Kidney capillary endothelial cell (primary cell): ENCODE data around the gene SDHAF2.
"Not testable (repeated sequence)": the region's sequence is repeated elsewhere in the genome, so short reads cannot be mapped to it uniquely, and the experiment has no call there.

ENCODE experiments used
- DNase-seq: peaks from one replicate; pipeline ENCODE4 v3.0.0-alpha.2; 2018; ENCODE audit warnings: low spot score

Gene SDHAF2

DNA sequence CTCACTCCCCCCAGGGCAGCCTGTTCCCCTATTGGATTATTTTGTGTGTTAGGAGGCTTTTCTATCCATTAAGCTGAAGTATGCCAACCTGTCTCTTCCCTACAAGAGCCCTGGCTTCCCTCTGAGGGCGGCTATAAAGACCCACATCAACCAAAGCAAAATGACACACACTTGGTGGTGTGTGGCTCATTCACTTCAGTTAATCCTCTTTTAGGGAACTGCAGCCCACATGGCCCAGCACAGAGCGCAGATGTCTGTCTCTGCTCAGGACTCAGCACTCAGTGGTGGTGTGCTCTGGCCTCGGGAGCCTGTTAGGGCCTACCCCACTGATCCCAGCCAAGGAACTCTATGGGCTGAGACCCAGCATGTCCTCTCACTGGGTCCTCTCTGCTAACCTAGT lies 46.4 kb downstream of the SDHAF2 start:
- no peak for DNase-seq

DNA sequence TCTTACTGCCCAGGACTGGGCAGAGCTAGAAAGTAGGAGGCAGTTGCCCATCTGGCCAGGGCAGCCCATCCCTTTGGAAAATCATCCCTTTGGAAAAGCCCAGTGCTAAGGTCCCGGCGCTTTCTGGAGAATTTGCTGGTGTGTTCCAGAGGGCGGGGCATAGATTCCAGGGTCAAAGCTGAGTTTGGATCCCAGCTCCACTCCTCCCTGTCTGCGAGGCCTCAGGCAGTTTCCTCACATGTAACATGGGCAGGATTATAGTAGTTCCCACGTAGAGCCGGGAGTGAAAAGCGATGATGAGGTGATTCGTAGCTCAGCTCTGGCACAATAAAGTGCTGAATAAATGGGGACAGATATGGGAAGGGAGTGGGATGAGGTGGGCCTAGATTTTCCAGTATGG lies 47.2 kb downstream of the SDHAF2 start:
- DNase-seq = no peak

DNA sequence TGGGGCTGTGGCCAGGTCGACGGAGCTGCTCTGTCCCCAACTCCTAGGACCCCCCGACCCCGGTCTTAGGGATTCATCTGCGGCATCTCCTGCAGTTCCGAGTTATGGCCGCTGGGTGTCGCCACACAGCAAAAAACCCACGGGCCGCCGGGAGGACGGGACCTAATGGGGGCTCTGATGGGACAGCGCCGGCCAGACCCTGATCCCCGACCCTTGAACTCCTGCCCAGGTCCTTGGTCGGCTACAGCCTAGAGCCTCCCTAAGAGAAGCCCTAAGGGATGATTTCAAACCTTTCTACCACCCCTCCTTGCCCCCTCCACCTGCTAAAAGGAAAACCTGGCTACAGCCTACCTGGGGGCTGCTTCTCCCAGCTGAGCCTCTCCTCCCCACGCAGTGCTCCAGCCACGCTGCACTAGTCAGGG lies 47.8 kb downstream of the SDHAF2 start:
- no peak for DNase-seq

DNA sequence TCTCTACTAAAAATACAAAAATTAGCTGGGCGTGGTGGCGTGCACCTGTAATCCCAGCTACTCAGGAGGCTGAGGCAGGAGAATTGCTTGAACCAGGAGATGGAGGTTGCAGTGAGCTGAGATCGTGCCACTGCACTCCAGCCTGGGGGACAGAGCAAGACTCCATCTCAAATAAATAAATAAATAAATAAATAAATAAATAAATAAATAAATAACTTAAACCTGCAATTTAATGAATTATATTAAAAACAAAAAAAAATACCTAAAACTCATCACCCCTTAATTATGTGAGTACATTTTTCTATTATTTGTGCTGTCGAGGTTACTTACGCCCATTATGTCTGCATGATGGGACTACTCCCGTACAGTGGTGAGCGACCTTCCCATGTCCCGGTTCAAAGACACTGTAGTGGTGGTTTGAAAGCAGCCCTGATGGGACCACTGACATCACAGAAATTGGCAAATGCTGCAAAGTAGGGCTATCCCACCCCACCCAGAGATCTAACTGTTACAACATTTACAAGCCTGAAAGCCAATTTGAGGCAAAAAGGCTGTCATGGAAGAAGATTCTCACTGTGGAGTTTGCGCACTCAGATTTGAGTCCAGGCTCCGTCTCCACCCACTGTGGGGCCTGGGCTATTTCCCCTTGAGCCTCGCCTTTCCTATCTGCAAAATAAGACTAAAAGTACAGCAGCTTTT lies 49.6 kb downstream of the SDHAF2 start:
- not testable (repeated sequence) for DNase-seq

DNA sequence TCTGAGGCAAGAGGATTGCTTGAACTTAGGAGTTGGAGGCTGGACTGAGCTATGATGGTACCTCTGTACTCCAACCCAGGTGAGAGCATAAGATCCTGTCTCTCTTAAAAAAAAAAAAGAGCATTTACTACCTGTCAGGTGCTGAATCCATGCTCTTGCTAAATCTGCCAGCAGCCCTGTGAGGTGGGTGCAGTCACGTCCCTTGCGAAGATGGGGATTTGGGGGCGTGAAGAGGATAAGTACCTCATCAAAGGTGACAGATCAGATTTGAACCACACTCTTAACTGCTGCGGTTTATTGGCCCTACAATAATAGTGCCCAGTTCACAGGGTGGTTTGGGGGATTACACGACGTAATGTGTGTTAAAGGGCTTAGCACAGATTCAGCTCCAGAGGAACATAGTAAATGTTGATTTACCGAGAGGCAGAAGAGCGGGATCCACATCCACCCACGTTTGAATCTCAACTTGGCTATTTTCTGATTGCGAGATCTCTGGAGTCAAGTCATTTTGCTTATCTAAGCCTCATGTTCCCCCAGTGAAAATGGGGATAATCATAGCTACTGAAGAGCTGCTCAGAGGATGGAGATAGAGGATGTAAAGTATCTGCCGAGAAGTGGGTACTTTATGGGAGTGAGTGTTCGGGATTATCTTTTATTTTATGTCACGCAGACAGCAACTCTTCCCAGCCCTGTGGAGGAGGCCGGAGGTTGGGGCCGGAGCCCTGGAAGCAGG lies 50.5 kb downstream of the SDHAF2 start:
- DNase-seq = no peak

DNA sequence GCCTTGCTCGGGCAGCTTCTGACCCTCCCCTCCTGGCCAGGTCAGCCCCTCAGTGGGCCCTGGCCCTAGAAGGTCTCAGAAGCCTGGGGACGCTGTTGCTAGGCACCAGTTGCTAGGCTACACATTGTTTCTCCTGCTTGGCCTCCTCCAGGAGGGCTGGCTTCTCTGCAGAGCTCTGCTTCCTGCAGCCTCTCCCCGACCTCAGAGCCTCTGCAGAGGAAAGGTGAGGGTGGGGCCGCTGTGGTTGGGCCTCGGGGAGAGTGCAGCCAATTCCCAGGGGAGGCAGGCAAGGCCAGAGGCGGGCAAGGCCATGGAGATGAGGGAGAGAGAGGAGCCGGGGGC lies 51.0 kb downstream of the SDHAF2 start:
- DNase-seq = no peak

DNA sequence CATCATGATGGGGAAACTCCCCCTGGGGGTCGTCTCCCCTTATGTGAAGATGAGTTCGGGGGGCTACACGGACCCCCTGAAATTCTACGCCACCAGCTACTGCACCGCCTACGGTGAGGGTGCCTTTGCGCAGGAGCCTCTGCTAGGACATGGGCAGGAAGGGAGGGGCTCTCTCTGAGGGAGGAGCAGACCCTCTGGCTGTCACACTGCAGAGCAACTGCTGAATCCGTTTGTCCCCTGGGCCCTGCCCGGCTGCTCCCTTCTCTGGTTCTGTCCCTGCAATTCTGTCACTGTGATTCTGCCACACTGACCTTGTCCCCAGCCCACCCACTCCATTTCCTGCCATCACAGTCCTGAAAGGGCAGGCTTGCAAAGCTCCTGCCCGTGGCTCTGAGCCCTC lies 51.9 kb downstream of the SDHAF2 start:
- no peak for DNase-seq

DNA sequence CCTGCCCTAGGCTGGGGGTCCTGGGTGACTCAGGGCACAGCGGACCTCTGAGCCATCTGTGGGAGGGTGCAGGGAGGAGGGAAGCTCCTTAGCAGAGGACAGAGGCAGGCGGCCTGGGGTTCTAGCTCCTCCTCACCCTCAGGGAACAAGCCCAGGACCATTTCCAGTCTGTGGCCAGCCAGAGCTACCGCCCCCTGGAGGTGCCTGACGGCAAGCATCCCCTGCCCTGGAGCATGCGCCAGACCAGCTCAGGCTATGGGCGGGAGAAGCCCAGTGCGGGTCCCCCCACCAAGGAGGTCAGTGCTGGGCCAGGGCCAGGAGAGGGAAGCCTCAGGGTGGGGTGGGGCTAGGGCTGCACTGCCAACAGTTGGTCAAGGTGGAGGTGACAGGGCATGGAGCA lies 52.6 kb downstream of the SDHAF2 start:
- peak; percentile 16 for DNase-seq

DNA sequence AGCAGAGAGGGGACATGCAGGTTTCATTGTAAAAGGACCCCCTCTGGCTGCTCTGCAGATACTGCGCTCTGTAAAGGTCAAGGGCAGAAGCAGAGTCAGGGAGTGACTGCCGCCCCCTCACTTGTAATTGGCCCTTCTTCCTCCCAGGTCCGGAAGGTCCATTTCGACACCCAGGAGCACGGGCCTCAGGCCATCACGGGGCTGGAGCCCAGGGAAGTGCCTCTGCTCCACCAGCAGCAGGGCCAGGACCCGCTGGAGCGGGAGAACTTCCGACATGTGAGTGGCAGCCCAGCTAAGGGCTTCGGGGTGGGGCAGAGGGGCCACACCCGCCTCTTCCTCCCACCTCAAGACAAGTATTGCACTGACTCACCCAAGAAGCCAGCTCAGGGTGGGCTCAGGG lies 54.6 kb downstream of the SDHAF2 start:
- DNase-seq = no peak

DNA sequence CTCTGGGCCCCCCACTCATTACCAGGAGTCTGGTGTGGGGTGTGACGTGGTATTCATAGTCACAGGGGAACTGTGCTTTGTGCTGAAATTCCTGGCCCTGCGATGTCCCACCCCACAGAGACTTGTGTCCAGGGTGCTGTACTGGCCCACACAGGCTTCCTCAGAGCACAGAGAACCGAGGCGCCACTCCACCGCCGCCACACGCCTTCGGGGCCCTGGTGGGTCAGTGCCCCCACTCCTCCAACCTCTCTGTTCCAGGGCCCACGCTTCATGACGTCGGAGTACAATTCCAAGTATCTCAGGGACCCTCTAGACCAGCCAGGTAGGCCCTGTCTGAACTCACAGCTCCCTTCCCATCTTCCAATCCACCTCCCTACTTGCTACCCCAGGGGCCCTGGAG lies 55.2 kb downstream of the SDHAF2 start:
- no peak for DNase-seq

DNA sequence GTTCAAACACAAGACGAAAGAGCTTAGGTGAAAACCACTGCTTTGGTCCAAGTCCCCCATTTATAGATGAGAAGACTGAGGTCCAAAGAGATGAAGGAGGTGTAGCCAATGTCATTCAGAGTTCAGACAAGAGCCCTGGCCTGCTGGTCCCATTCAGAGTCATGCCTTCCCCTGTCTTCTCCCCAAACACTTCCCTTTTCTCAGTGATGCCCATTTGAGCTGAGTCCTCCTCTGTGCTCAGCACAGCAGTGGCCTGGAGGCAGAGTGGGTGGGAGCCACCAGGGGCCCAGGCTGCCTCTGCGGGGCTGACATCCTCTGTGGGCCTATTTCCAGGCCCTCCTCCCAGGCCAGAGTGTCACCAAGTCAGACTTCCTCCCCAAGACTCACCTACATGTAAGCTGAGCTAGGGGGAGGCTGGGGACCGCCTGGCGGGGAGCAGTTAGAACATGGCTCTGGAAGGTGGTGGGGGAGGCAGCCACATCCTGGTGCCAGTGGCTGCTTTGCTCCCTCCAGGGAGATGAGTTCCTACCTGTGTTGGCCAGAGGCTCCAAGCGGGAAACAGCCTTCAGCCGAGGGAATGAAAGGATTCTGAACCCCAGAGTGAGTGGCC lies 56.2 kb downstream of the SDHAF2 start:
- no peak for DNase-seq

DNA sequence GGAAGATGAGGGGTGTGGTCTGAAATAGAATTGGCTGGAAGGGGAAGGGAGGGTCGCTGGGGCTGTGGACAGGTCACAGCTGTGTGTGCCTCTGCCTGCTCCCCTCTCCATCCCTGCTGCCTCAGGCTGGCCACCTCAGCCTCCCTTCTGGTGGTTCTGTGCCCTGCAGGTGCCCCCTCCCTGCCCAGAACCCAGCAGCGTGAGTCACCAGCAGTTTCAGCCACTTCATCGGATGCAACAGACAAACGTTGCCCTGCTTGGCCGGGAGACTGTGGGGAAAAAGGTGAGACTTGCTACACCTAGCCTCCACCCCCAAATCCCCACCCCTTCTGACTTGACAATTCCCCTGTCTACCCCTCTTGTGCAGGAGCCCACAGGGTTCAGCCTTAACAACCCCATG lies 56.9 kb downstream of the SDHAF2 start:
- DNase-seq = no peak

DNA sequence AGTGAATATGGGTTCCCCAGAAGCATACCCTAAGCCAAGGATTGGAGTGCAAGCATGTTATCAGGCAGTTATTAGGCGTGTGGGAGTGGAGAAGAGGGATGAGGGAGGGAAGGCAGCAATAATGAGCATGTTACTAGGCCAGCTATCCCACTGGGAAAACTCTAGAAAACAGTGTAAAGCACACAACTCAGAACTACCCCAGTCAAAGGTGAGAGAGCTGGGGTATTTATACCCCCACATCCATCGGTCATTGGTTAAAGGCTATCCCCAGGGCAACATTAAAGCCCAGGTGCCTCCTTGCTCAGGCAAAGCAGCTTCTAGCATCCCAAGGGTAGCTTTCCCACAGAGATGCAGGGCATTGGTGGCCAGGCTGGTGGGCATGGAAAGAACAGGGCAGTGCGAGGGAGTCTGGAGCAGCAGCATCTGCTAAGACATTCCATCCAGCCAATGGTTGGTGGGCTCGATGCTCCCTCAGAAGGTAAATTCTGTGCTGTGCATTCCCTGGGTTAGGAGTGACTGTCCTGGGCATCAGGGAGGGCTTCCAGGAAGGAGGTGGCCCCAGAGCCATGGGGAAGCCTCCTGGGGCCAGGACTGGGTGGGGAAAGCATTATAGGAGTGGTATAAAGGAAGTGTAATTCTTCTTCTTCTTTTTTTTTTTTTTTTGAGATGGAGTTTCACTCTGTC lies 57.6 kb downstream of the SDHAF2 start:
- DNase-seq = no peak

DNA sequence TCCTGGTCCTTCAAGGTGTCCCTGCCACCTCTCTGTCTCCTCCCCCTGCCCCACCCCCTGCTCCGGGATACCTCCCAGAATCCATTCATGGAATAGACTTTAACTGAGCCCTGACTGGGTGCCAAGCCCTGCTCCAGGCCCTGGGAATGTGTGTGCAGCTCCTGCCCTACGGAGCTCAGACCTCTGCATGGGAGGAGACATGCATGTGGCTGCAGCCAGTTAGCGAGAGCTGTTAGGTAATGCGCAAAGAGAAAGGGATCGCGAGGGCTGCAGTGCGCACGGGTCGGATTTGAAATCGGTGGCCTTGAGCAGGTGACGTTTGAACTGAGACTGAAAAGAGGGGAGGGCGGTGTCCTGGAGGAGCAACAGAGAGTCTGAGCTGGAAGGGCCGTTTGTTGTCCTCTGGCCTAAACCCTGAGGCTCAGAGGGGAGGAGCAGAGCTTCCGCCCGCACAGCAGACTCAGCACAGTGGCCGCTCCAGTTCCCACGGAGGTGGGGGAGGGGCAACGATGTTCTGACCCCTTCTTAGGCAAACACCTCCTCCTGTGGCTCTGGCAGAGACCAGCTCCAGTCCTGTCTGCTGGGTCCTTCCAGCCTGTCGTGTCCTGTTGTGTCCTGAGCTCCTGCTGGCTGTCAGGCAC lies 58.8 kb downstream of the SDHAF2 start:
- no peak for DNase-seq

DNA sequence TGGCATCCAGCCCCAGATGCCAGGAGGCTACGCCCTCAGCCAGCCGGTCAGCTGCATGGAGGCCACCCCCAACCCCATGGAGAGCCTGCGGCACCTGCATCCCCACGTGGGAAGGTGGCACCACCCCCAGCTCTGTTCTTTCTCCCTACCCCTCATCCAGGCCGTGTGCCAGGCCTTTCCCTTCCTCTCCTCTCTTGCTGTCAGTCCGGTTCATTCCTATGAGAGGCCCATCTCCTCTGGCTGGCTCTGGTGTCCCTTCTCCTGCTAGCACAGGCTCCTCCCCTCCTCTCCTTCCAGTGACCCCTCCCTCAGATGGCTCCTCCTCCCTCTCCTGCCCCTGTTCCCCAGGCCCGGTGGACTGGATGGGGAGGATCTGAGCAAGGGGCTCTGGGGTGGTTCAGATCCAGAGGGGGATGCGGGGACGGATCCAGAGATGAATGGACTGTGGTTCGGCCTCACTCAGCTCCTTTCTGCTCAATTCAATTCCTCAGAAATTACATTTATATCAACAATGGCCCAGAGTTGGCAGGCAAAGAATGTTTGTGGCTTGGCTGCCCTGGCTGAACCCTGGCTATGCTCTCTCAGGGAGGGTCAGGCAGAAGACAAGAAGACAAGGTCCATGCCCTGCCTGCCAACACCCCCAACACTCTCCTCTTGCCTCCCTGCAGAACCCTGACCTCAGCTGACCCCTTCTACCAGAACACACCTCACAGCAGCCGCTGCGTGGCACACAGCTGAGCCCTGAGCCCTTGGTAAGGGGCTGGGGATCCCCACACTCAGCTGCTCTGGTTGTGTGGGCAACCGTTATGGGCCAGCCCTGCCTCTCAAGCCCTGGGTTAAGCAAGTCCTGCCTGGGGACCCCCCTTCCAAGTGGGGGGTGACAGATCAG lies 60.2 kb downstream of the SDHAF2 start:
- DNase-seq = no peak

DNA sequence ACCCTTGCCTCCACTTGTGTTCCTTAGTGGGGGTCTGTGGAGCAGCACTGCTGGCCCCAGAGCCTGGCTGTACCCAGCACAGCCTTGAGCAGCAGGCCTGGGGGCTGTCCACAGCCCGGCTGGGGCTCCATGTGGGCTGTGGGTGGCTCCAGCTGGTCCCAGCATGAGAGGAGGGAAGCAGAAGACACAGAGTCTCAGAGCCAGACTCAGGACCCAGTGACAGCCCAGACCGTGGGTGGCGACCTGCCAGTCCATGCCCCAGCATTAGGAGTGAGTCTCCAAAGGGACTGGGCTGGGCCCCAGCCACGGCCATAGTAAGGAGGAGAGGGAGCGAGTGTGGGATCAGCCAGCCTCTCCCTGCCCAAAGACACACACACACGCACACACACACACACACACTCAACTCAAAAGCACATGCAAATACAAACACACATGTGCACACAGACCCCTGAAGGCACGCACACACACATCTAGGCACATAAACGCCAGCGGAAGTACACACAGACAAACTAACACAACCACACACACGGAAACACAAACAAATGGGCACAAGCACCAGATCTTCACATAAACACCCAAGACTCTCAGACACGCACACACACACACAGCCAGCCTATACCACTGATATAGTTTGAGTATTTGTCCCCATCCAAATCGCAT lies 61.9 kb downstream of the SDHAF2 start:
- no peak for DNase-seq

DNA sequence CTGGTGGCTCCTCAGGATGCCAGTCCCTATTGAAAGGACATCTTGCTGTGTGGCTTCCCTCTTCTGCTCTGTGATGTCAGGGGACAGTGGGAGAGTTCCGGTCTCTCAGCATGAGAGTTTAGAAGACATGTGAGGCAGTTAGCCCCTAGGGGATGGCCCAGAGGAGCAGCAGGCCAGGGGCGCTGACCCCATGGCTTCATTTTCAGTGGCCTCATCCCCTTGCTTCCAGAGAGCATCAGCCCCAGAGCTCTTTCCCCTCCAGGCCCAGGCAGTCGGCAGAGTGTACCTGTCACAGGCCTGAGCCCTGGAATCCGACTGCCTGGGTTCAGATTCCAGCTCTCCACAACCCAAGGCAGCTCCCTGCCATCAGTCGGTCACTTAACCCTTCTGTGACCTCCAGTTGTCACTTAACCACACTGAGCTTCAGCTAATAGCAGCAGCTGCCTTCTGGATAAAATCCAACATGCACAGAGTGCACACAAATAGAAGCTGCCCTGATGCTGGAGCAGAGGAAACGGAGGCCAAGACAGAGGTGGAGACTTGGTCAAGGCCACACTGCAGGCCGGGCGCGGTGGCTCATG lies 64.5 kb downstream of the SDHAF2 start:
- no peak for DNase-seq

DNA sequence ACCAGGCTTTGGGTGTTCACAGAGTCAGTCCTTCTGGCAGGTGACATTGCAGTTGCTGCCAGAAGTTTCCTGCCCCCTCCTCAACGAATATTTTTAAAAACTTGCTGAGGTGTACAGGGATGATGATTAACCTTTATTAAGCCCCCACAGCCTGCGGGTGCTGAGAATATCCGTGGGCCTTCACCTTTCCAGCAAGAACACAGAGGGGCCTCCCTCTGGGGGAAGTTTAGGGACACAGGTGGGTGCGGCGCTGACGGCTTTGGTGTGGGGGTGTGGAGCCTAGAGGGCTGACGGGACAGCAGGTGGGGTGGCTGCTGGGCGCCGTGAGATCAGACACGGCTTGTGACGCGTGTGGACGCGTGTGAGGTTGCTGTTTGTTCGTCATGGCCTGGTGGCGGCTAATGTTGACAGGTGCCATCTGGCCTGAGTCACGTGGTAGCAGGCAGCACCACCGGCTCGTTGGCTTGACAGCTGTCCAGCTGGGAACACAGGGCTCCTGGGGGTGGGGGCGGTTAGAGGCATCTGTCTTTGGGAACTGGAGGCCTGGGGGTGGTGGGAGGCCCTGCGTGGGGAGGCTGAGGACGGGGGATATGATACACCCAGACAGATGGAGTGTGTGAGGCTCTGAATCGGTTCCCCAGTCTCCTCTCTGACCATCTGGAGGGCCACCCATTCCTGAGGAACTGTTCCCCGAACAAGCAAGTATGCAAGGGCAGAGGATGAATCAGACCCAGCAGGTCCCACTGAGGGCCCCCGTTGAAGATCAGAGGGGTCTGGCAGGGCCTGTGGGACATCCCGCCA lies 66.1 kb downstream of the SDHAF2 start:
- DNase-seq = no peak
